ENCODE data around the gene CNTNAP2. TPM values are rescaled to one million over a fixed set of nuclear protein-coding genes. Genes with fewer than 3 reads are reported as not detected.

CNTNAP2 gene
- total and polyA plus RNA-seq, 4 donors, result 0.14 to 2.3 (median 1.1) TPM

GRCh38 chr7:147915781-147916180 is 1799.2 kb downstream of the CNTNAP2 start:
- 50% methylated on average over 4 of the region's 4 CpGs for WGBS
- H3K36me3 ChIP-seq (ENCODE audit: control insufficient read depth in 4 of 4, insufficient read depth in 3 of 4, low read depth in 1 of 4, low read length in 3 of 4), result no peaks in the 10 kb centered on the region
- H3K9me3 ChIP-seq (ENCODE audit: control insufficient read depth in 4 of 4, low read length in 3 of 4), result no peaks in the 10 kb centered on the region
- no peak overlapping the region for H3K4me3 ChIP-seq (ENCODE audit: low read depth in 1 of 3, low read length in 3 of 3)
- H3K9ac ChIP-seq (ENCODE audit: low read depth in 1 of 2, low read length in 2 of 2), result no peak overlapping the region
- no peak for TF ChIP-seq MAX (IDR thresholded peaks at IDR 0.05)
- no peak for TF ChIP-seq SP1 (IDR thresholded peaks at IDR 0.05)
- TF ChIP-seq ZBTB33 (IDR thresholded peaks at IDR 0.05), result no peak
- TF ChIP-seq HNF4G (IDR thresholded peaks at IDR 0.05), result no peak
- no peak for TF ChIP-seq TAF1 (conservative IDR thresholded peaks at IDR 0.05)
- TF ChIP-seq YY1 (IDR thresholded peaks at IDR 0.05), result no peak
- TF ChIP-seq ATF3 (IDR thresholded peaks at IDR 0.05), result no peak
- TF ChIP-seq FOXA2 (IDR thresholded peaks at IDR 0.05), result no peak
- TF ChIP-seq HNF4A (conservative IDR thresholded peaks at IDR 0.05), result no peak
- TF ChIP-seq CTCF (IDR thresholded peaks at IDR 0.05; ENCODE audit: low read depth, low read length, missing input control), result no peak
- no peak for TF ChIP-seq REST (IDR thresholded peaks at IDR 0.05)
- no peak for TF ChIP-seq EGR1 (IDR thresholded peaks at IDR 0.05; ENCODE audit: low read depth in 2 of 2)
- no peak for TF ChIP-seq JUND (IDR thresholded peaks at IDR 0.05)
- H3K27me3 ChIP-seq (ENCODE audit: control insufficient read depth in 4 of 4, insufficient read depth in 4 of 4, low read length in 3 of 4), result peaks cover 0 to 4% (median 0%) of the 10 kb centered on the region in 4 donors
- DNase-seq (ENCODE audit: low spot score), result no peak
- no peak overlapping the region for H3K27ac ChIP-seq (ENCODE audit: low read depth in 1 of 2, low read length in 2 of 2)
- no peaks in the 10 kb centered on the region for H3K4me1 ChIP-seq (ENCODE audit: control insufficient read depth in 4 of 4, insufficient read depth in 4 of 4, low read length in 3 of 4)

GRCh38 chr7:147916573-147916972 is 1800.0 kb downstream of the CNTNAP2 start:
- Histone ChIP-seq H3K4me1 (ENCODE audit: control insufficient read depth in 4 of 4, insufficient read depth in 4 of 4, low read length in 3 of 4) (no peaks in the 10 kb centered on the region), H3K9ac (ENCODE audit: low read depth in 1 of 2, low read length in 2 of 2) (no peak overlapping the region), H3K36me3 (ENCODE audit: control insufficient read depth in 4 of 4, insufficient read depth in 3 of 4, low read depth in 1 of 4, low read length in 3 of 4) (no peaks in the 10 kb centered on the region), H3K4me3 (ENCODE audit: low read depth in 1 of 3, low read length in 3 of 3) (no peak overlapping the region), H3K27me3 (ENCODE audit: control insufficient read depth in 4 of 4, insufficient read depth in 4 of 4, low read length in 3 of 4) (peaks cover 0 to 4% (median 0%) of the 10 kb centered on the region in 4 donors), H3K9me3 (ENCODE audit: control insufficient read depth in 4 of 4, low read length in 3 of 4) (no peaks in the 10 kb centered on the region), H3K27ac (ENCODE audit: low read depth in 1 of 2, low read length in 2 of 2) (no peak overlapping the region)
- 73% methylated on average over 4 of the region's 4 CpGs for WGBS
- DNase-seq (ENCODE audit: low spot score), result no peak
- no peak for TF ChIP-seq RXRA (IDR thresholded peaks at IDR 0.05)
- no peak for TF ChIP-seq FOXA1 (IDR thresholded peaks at IDR 0.05)
- TF ChIP-seq ATF3 (IDR thresholded peaks at IDR 0.05), result no peak
- TF ChIP-seq EGR1 (IDR thresholded peaks at IDR 0.05; ENCODE audit: low read depth in 2 of 2), result no peak
- no peak for TF ChIP-seq CTCF (IDR thresholded peaks at IDR 0.05; ENCODE audit: low read depth, low read length, missing input control)
- no peak for TF ChIP-seq RAD21 (IDR thresholded peaks at IDR 0.05)
- no peak for TF ChIP-seq HNF4A (conservative IDR thresholded peaks at IDR 0.05)
- no peak for TF ChIP-seq TAF1 (conservative IDR thresholded peaks at IDR 0.05)
- no peak for TF ChIP-seq JUND (IDR thresholded peaks at IDR 0.05)
- no peak for TF ChIP-seq GABPA (IDR thresholded peaks at IDR 0.05 in 1 of 2, conservative IDR thresholded peaks at IDR 0.05 in 1 of 2)
- no peak for TF ChIP-seq REST (IDR thresholded peaks at IDR 0.05)
- no peak for TF ChIP-seq HNF4G (IDR thresholded peaks at IDR 0.05)
- no peak for TF ChIP-seq NR2F2 (IDR thresholded peaks at IDR 0.05)
- no peak for TF ChIP-seq YY1 (IDR thresholded peaks at IDR 0.05)
